ENCODE results near the gene THOC7.

The THOC7 gene

DNA sequence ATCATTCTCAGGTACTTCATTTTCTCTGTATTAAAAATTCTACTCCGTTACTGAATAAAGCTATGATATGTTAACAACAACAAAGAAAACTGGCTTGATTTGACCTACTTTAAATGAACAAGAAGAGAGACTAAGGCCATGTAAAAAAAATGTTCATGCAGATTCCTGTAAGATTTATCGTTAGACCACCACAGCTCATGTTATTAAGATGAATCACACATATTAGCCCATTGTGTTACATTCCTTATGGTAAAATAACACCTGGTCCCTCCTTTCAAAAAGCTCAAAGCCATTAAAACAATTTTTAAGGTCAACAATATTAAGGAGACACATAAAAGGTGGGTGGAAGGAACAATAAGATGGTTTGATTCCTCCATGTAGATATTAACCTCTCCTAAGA lies 6.3 kb downstream of the THOC7 start:
- no peak overlapping the region for H3K4me2 ChIP-seq (ENCODE audit: low read depth, low read length, poor library complexity, severe bottlenecking)
- H3K4me3 ChIP-seq (ENCODE audit: low read length, poor library complexity, severe bottlenecking) = no peak overlapping the region
- no peak overlapping the region for H3K9ac ChIP-seq (ENCODE audit: low read depth, low read length, poor library complexity, severe bottlenecking)
- no peak for TF ChIP-seq EZH2phosphoT487 (IDR thresholded peaks at IDR 0.05; ENCODE audit: borderline replicate concordance)
- TF ChIP-seq, protein P1, sequence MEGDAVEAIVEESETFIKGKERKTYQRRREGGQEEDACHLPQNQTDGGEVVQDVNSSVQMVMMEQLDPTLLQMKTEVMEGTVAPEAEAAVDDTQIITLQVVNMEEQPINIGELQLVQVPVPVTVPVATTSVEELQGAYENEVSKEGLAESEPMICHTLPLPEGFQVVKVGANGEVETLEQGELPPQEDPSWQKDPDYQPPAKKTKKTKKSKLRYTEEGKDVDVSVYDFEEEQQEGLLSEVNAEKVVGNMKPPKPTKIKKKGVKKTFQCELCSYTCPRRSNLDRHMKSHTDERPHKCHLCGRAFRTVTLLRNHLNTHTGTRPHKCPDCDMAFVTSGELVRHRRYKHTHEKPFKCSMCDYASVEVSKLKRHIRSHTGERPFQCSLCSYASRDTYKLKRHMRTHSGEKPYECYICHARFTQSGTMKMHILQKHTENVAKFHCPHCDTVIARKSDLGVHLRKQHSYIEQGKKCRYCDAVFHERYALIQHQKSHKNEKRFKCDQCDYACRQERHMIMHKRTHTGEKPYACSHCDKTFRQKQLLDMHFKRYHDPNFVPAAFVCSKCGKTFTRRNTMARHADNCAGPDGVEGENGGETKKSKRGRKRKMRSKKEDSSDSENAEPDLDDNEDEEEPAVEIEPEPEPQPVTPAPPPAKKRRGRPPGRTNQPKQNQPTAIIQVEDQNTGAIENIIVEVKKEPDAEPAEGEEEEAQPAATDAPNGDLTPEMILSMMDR (conservative IDR thresholded peaks at IDR 0.05; ENCODE audit: low read length) = no peak
- no peaks in the 10 kb centered on the region for H3K9me3 ChIP-seq (ENCODE audit: insufficient read depth, low read depth, low read length)
- no peaks in the 10 kb centered on the region for H3K36me3 ChIP-seq (ENCODE audit: insufficient read depth, low read length)
- no peaks in the 10 kb centered on the region for H3K27me3 ChIP-seq (ENCODE audit: insufficient read depth, low read length, poor library complexity, severe bottlenecking)
- H4K20me1 ChIP-seq (ENCODE audit: insufficient read depth, low read length, poor library complexity, severe bottlenecking) = peaks cover 5% of the 10 kb centered on the region
- H3F3A ChIP-seq (ENCODE audit: low read depth) = no peaks in the 10 kb centered on the region
- H3K4me1 ChIP-seq (ENCODE audit: insufficient read depth, low read length, poor library complexity, severe bottlenecking) = peaks cover 29% of the 10 kb centered on the region
- H3K79me2 ChIP-seq (ENCODE audit: insufficient read depth, low read length) = peaks cover 65% of the 10 kb centered on the region
- H2AFZ ChIP-seq (ENCODE audit: low read length) = no peak overlapping the region
- H3K9me2 ChIP-seq (replicated peaks; ENCODE audit: low read depth, low read length) = no peaks in the 10 kb centered on the region

DNA sequence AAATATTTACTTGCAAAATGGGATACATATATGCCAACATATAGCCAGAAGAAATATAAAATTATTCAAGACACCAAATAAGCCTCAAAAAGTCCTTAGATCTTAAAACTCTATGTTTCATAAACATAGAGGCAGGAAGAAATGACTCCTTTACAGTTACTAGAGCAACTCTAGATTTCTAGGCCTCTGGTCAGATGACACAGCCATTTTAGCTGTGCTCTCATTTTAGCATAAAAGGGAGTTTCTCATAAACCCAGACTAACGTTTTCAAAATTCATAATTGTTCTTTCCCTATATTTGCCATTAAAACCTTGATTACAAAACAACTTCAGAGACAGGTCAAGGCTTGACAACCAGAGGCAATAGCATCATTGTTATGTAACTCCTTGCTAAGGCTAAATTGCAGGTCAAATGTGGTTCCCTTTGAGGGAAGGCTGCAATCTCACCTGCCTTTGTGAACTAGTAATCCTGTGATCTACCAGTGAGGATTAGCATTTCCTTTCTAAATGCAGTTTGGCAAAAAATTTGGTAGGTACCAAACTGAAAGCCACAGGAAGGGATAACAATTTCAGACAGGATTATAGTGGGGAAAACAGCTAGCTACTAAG lies 8.2 kb downstream of the THOC7 start:
- Histone ChIP-seq H3K9me3 (ENCODE audit: insufficient read depth, low read depth, low read length) (no peaks in the 10 kb centered on the region), H3K9ac (ENCODE audit: low read depth, low read length, poor library complexity, severe bottlenecking) (no peak overlapping the region), H4K20me1 (ENCODE audit: insufficient read depth, low read length, poor library complexity, severe bottlenecking) (no peaks in the 10 kb centered on the region), H3K9me2 (replicated peaks; ENCODE audit: low read depth, low read length) (no peaks in the 10 kb centered on the region), H3K4me1 (ENCODE audit: insufficient read depth, low read length, poor library complexity, severe bottlenecking) (peaks cover 16% of the 10 kb centered on the region), H3K36me3 (ENCODE audit: insufficient read depth, low read length) (no peaks in the 10 kb centered on the region), H3K27me3 (ENCODE audit: insufficient read depth, low read length, poor library complexity, severe bottlenecking) (no peaks in the 10 kb centered on the region), H3K4me3 (ENCODE audit: low read length, poor library complexity, severe bottlenecking) (no peak overlapping the region), H3F3A (ENCODE audit: low read depth) (no peaks in the 10 kb centered on the region), H2AFZ (ENCODE audit: low read length) (no peak overlapping the region), H3K4me2 (ENCODE audit: low read depth, low read length, poor library complexity, severe bottlenecking) (peak overlapping the region; percentile 0), H3K79me2 (ENCODE audit: insufficient read depth, low read length) (peaks cover 48% of the 10 kb centered on the region; the same call in 1 of the 2 replicates)
- TF ChIP-seq, protein P1 (conservative IDR thresholded peaks at IDR 0.05; ENCODE audit: low read length) = no peak
- no peak for TF ChIP-seq EZH2phosphoT487 (IDR thresholded peaks at IDR 0.05; ENCODE audit: borderline replicate concordance)

DNA sequence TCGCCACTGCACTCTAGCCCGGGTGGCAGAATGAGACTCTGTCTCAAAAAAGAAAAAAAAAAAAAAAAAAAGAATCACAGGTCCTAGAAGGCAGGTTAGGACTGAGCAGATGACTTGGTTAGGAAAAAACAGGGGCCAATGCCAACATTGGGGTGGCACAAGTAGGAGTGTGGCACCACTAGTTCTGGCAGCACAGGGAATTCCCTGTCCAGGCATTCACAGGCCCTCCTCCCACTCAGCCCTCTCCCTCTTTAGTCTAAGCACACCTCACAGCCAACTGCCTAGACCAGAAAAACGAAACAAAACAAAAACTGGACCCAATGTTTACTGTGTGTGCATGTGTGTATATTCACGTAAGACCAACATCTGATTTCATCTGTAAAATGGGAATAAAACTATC lies 10.5 kb downstream of the THOC7 start:
- no peaks in the 10 kb centered on the region for H3K36me3 ChIP-seq (ENCODE audit: insufficient read depth, low read length)
- H3K4me3 ChIP-seq (ENCODE audit: low read length, poor library complexity, severe bottlenecking) = no peak overlapping the region
- no peaks in the 10 kb centered on the region for H3K9me2 ChIP-seq (replicated peaks; ENCODE audit: low read depth, low read length)
- H3K4me2 ChIP-seq (ENCODE audit: low read depth, low read length, poor library complexity, severe bottlenecking) = no peak overlapping the region
- H3K27me3 ChIP-seq (ENCODE audit: insufficient read depth, low read length, poor library complexity, severe bottlenecking) = no peaks in the 10 kb centered on the region
- H3K9ac ChIP-seq (ENCODE audit: low read depth, low read length, poor library complexity, severe bottlenecking) = no peak overlapping the region
- no peaks in the 10 kb centered on the region for H3F3A ChIP-seq (ENCODE audit: low read depth)
- TF ChIP-seq, protein P1 (conservative IDR thresholded peaks at IDR 0.05; ENCODE audit: low read length) = no peak
- TF ChIP-seq EZH2phosphoT487 (IDR thresholded peaks at IDR 0.05; ENCODE audit: borderline replicate concordance) = no peak
- H3K9me3 ChIP-seq (ENCODE audit: insufficient read depth, low read depth, low read length) = no peaks in the 10 kb centered on the region
- H3K4me1 ChIP-seq (ENCODE audit: insufficient read depth, low read length, poor library complexity, severe bottlenecking) = peaks cover 8% of the 10 kb centered on the region
- no peaks in the 10 kb centered on the region for H4K20me1 ChIP-seq (ENCODE audit: insufficient read depth, low read length, poor library complexity, severe bottlenecking)
- no peak overlapping the region for H2AFZ ChIP-seq (ENCODE audit: low read length)
- H3K79me2 ChIP-seq (ENCODE audit: insufficient read depth, low read length) = peaks cover 29% of the 10 kb centered on the region; the same call in 1 of the 2 replicates

Measured in Loucy (cell line).